HepG2 (cell line): Measurements from ENCODE around the gene INHA. TPM values are rescaled to one million over a fixed set of nuclear protein-coding genes. Genes with fewer than 3 reads are reported as not detected.
A peak's percentile ranks its signal among the peaks of the same experiment; 100 is the strongest.

Experiments used
- ARNT ChIP-seq: fragments of 450-650 bp; IDR thresholded peaks from 2 replicates; pipeline ENCODE4 v1.6.1; 2017
- EHMT2 ChIP-seq: fragments of 200-600 bp; sonication (generic); IDR thresholded peaks from 2 replicates; pipeline ENCODE4 v1.7.0; 2017; ENCODE audit warnings: antibody characterized with exemption, low read depth, low read length, borderline replicate concordance
- FOXC1 ChIP-seq: sonication (generic); formaldehyde crosslinking; IDR thresholded peaks from 2 replicates; pipeline ENCODE4 v1.8.0; 2022; ENCODE audit warnings: mild to moderate bottlenecking, missing genetic modification reagents, borderline replicate concordance
- FOXM1 ChIP-seq: sonication (generic); formaldehyde crosslinking; IDR thresholded peaks from 2 replicates; pipeline ENCODE4 v1.5.0; 2020; ENCODE audit warnings: missing genetic modification reagents
- PLRG1 ChIP-seq: fragments of 450-650 bp; conservative IDR thresholded peaks from 2 replicates; pipeline ENCODE4 v1.6.1; 2016
- POLR2G ChIP-seq: fragments of 200-400 bp; formaldehyde crosslinking; IDR thresholded peaks from 2 replicates; pipeline ENCODE4 v1.6.1; 2018; ENCODE audit warnings: mild to moderate bottlenecking, low read depth, low read length, moderate library complexity
- RBFOX2 ChIP-seq: fragments of 200-400 bp; formaldehyde crosslinking; IDR thresholded peaks from 2 replicates; pipeline ENCODE4 v1.6.1; 2017; ENCODE audit warnings: low read depth, mild to moderate bottlenecking, low read length
- ZFP36 ChIP-seq: fragments of 150-350 bp; IDR thresholded peaks from 2 replicates; pipeline ENCODE4 v1.6.1; 2018; ENCODE audit warnings: borderline replicate concordance, low read length, low read depth; ENCODE audit not compliant: partially characterized antibody
- ZNF224 ChIP-seq: sonication (generic); formaldehyde crosslinking; IDR thresholded peaks from 2 replicates; pipeline ENCODE4 v1.5.0; 2020; ENCODE audit warnings: mild to moderate bottlenecking, missing genetic modification reagents
- ZNF30 ChIP-seq: sonication (generic); formaldehyde crosslinking; IDR thresholded peaks from 2 replicates; pipeline ENCODE4 v1.5.0; 2020; ENCODE audit warnings: mild to moderate bottlenecking, missing genetic modification reagents
- ZNF367 ChIP-seq: sonication (generic); formaldehyde crosslinking; IDR thresholded peaks from 2 replicates; pipeline ENCODE4 v1.4.0; 2020; ENCODE audit warnings: missing genetic modification reagents, borderline replicate concordance
- polyA plus RNA-seq, 8 experiments: library from polyadenylated mRNA; depleted of rRNA in 3 of 8; stranded (reverse) in 7 of 8; unstranded in 1 of 8; fragments of >200 nt; fragmentation: Illumina TruSeq in 4 of 8; extraction: Trizol in 4 of 8; gene quantifications; 2 replicates each; pipeline versions ENCODE4 v1.2.1 to v1.2.3, GENCODE V29; 2011 to 2016; ENCODE audit warnings: low read depth in 4 of 8, missing spikeins in 1 of 8, mixed read lengths in 1 of 8; ENCODE audit not compliant: insufficient read depth in 1 of 8
- total RNA-seq, 5 experiments: library from RNA; depleted of rRNA; stranded (reverse); fragments of >200 nt; fragmentation: Illumina TruSeq; extraction: Trizol; gene quantifications; 2 replicates each; pipeline ENCODE4 v1.2.3, GENCODE V29; 2016; ENCODE audit warnings: low read depth in 1 of 5
- TF ChIP-seq, protein P1 (sequence below): sonication (generic); formaldehyde crosslinking; IDR thresholded peaks from 2 replicates; pipeline ENCODE4 v1.4.0; 2020; ENCODE audit warnings: missing genetic modification reagents
- TF ChIP-seq, protein P2 (sequence below): sonication (generic); formaldehyde crosslinking; IDR thresholded peaks from 2 replicates; pipeline ENCODE4 v1.5.1; 2020; ENCODE audit warnings: missing genetic modification reagents, mild to moderate bottlenecking, borderline replicate concordance
- TF ChIP-seq, protein P3 (sequence below): sonication (generic); formaldehyde crosslinking; IDR thresholded peaks from 2 replicates; pipeline ENCODE4 v1.9.0; 2021; ENCODE audit warnings: mild to moderate bottlenecking, missing genetic modification reagents
- TF ChIP-seq, protein P4 (sequence below): sonication (generic); IDR thresholded peaks from 2 replicates; pipeline ENCODE4 v1.6.1; 2016; ENCODE audit warnings: low read depth, borderline replicate concordance
- TF ChIP-seq, protein P5 (sequence below): sonication (generic); formaldehyde crosslinking; conservative IDR thresholded peaks from 2 replicates; pipeline ENCODE4 v1.8.0; 2022; ENCODE audit warnings: missing genetic modification reagents

Gene INHA
- total and polyA plus RNA-seq, 2 of the 13 experiments (the other 11 are each of a cell fraction or from before 2014, with no cell fraction given), result 4.1 to 15.2 TPM

DNA sequence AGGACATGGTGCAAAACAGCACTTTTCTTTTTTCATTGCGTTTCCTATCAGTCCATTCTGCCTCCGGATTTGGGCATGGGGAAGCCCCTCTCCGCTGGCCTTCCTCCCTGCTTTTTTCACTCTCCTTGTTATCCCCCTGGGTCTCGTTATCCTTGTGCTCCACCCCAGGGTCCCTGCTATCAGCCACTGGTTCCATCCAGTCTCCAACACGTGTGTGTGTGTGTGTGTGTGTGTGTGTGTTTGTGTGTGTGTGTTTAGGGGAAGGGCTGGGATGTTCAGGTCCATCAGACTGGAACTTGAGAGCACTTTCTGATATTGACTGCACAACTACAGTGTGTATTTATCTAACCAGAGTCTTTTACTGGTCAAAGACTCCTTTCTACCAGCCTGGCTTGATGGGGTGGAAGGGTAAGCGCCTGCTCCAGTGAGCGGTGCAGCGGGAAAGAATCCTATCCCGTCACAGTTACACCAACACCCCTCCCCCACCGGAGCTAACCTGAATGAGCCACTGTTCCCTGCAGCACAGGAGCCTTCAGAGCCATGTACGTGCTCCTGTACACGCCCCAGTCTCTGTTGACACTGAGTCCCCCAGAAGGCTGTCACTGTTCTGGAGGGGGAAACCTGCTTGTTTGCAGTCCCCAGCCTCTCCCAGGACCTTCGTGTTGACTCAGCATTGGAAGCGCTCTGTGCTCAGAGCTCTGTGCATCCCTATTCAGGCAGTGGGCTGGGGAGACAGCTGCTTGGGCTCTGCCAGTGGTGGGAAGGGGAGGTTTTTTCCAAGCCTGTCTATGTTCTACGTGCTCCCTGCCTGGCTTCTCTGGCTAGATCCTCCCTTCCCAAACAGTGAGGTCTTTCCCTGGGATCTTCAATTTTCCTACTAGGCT, 4.6 kb downstream of the INHA start (continued):
- peak; percentile 91 for TF ChIP-seq POLR2G
- TF ChIP-seq, protein P1, sequence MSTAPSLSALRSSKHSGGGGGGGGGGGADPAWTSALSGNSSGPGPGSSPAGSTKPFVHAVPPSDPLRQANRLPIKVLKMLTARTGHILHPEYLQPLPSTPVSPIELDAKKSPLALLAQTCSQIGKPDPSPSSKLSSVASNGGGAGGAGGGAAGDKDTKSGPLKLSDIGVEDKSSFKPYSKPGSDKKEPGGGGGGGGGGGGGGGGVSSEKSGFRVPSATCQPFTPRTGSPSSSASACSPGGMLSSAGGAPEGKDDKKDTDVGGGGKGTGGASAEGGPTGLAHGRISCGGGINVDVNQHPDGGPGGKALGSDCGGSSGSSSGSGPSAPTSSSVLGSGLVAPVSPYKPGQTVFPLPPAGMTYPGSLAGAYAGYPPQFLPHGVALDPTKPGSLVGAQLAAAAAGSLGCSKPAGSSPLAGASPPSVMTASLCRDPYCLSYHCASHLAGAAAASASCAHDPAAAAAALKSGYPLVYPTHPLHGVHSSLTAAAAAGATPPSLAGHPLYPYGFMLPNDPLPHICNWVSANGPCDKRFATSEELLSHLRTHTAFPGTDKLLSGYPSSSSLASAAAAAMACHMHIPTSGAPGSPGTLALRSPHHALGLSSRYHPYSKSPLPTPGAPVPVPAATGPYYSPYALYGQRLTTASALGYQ (CRISPR knock-in tag), result peak; percentile 94
- TF ChIP-seq, protein P2, sequence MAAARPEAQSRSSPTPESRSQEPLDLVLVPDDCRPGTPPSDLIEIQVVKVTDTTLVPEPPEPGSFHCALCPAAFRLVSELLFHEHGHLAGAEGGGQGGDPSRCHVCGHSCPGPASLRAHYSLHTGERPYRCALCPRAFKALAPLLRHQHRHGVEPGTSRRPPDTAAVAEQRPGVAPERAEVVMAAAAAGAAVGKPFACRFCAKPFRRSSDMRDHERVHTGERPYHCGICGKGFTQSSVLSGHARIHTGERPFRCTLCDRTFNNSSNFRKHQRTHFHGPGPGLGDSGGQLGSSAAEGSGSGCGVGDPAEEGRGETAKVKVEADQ (CRISPR knock-in tag), result peak; percentile 87
- TF ChIP-seq FOXC1 (CRISPR knock-in tag), result no peak; the same call in 1 of the 2 replicates
- TF ChIP-seq, protein P3, sequence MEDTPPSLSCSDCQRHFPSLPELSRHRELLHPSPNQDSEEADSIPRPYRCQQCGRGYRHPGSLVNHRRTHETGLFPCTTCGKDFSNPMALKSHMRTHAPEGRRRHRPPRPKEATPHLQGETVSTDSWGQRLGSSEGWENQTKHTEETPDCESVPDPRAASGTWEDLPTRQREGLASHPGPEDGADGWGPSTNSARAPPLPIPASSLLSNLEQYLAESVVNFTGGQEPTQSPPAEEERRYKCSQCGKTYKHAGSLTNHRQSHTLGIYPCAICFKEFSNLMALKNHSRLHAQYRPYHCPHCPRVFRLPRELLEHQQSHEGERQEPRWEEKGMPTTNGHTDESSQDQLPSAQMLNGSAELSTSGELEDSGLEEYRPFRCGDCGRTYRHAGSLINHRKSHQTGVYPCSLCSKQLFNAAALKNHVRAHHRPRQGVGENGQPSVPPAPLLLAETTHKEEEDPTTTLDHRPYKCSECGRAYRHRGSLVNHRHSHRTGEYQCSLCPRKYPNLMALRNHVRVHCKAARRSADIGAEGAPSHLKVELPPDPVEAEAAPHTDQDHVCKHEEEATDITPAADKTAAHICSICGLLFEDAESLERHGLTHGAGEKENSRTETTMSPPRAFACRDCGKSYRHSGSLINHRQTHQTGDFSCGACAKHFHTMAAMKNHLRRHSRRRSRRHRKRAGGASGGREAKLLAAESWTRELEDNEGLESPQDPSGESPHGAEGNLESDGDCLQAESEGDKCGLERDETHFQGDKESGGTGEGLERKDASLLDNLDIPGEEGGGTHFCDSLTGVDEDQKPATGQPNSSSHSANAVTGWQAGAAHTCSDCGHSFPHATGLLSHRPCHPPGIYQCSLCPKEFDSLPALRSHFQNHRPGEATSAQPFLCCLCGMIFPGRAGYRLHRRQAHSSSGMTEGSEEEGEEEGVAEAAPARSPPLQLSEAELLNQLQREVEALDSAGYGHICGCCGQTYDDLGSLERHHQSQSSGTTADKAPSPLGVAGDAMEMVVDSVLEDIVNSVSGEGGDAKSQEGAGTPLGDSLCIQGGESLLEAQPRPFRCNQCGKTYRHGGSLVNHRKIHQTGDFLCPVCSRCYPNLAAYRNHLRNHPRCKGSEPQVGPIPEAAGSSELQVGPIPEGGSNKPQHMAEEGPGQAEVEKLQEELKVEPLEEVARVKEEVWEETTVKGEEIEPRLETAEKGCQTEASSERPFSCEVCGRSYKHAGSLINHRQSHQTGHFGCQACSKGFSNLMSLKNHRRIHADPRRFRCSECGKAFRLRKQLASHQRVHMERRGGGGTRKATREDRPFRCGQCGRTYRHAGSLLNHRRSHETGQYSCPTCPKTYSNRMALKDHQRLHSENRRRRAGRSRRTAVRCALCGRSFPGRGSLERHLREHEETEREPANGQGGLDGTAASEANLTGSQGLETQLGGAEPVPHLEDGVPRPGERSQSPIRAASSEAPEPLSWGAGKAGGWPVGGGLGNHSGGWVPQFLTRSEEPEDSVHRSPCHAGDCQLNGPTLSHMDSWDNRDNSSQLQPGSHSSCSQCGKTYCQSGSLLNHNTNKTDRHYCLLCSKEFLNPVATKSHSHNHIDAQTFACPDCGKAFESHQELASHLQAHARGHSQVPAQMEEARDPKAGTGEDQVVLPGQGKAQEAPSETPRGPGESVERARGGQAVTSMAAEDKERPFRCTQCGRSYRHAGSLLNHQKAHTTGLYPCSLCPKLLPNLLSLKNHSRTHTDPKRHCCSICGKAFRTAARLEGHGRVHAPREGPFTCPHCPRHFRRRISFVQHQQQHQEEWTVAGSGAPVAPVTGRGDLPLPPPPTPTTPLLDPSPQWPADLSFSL (CRISPR knock-in tag), result peak; percentile 99
- TF ChIP-seq RBFOX2, result peak; percentile 37
- TF ChIP-seq ZNF224 (CRISPR knock-in tag), result peak; percentile 93; the same call in 1 of the 2 replicates
- TF ChIP-seq ZNF367 (CRISPR knock-in tag), result no peak
- no peak for TF ChIP-seq FOXM1 (CRISPR knock-in tag)
- no peak for TF ChIP-seq PLRG1
- TF ChIP-seq EHMT2, result peak; percentile 31; the same call in 1 of the 2 replicates
- TF ChIP-seq, protein P4, sequence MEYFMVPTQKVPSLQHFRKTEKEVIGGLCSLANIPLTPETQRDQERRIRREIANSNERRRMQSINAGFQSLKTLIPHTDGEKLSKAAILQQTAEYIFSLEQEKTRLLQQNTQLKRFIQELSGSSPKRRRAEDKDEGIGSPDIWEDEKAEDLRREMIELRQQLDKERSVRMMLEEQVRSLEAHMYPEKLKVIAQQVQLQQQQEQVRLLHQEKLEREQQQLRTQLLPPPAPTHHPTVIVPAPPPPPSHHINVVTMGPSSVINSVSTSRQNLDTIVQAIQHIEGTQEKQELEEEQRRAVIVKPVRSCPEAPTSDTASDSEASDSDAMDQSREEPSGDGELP, result peak; percentile 83
- peak; percentile 50; the same call in 1 of the 2 replicates for TF ChIP-seq ARNT
- TF ChIP-seq, protein P5, sequence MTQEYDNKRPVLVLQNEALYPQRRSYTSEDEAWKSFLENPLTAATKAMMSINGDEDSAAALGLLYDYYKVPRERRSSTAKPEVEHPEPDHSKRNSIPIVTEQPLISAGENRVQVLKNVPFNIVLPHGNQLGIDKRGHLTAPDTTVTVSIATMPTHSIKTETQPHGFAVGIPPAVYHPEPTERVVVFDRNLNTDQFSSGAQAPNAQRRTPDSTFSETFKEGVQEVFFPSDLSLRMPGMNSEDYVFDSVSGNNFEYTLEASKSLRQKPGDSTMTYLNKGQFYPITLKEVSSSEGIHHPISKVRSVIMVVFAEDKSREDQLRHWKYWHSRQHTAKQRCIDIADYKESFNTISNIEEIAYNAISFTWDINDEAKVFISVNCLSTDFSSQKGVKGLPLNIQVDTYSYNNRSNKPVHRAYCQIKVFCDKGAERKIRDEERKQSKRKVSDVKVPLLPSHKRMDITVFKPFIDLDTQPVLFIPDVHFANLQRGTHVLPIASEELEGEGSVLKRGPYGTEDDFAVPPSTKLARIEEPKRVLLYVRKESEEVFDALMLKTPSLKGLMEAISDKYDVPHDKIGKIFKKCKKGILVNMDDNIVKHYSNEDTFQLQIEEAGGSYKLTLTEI (CRISPR knock-in tag), result no peak
- TF ChIP-seq ZFP36, result peak; percentile 56
- no peak for TF ChIP-seq ZNF30 (CRISPR knock-in tag)
